HG03175 (cell line): ENCODE measurements around the gene CNOT2.
"Not testable (repeated sequence)": the region's sequence is repeated elsewhere in the genome, so short reads cannot be mapped to it uniquely, and the experiment has no call there.

Source experiments
- ATAC-seq: cut with Tn5 transposase; IDR thresholded peaks from one replicate; pipeline ENCODE4 v1.9.1; 2021; ENCODE audit warnings: mild to moderate bottlenecking, moderate library complexity; ENCODE audit not compliant: unreplicated experiment

The CNOT2 gene

GRCh38 chr12:70360218-70360617 lies 117.0 kb downstream of the CNOT2 start:
- no peak for ATAC-seq

GRCh38 chr12:70364695-70365397 lies 121.6 kb downstream of the CNOT2 start:
- no peak for ATAC-seq

- ATAC-seq: no peak
Observed at GRCh38 chr12:70365398-70365647, 122.1 kb downstream of the CNOT2 start.

- ATAC-seq: peak; percentile 76
Observed at GRCh38 chr12:70365648-70366518, 122.7 kb downstream of the CNOT2 start, which contains the start of gene KCNMB4. KCNMB4 (plus strand) TSS chr12:70366290; CDS start chr12:70366735, 445 bp downstream.

GRCh38 chr12:70366581-70367257 lies 123.5 kb downstream of the CNOT2 start:
- peak; percentile 46 for ATAC-seq

- no peak for ATAC-seq
Observed at GRCh38 chr12:70367258-70368141, 124.3 kb downstream of the CNOT2 start.

GRCh38 chr12:70372881-70373280 lies 129.6 kb downstream of the CNOT2 start:
- no peak for ATAC-seq

GRCh38 chr12:70379846-70380245 lies 136.6 kb downstream of the CNOT2 start:
- no peak for ATAC-seq

- ATAC-seq: no peak
Observed at GRCh38 chr12:70383484-70383883, 140.3 kb downstream of the CNOT2 start.

GRCh38 chr12:70383886-70384285 lies 140.7 kb downstream of the CNOT2 start:
- ATAC-seq: no peak

- no peak for ATAC-seq
Observed at GRCh38 chr12:70386771-70387170, 143.5 kb downstream of the CNOT2 start.

- ATAC-seq: no peak
Observed at GRCh38 chr12:70389678-70390077, 146.4 kb downstream of the CNOT2 start.

GRCh38 chr12:70392631-70393030 lies 149.4 kb downstream of the CNOT2 start:
- ATAC-seq: not testable (repeated sequence)

GRCh38 chr12:70393787-70394499 lies 150.7 kb downstream of the CNOT2 start:
- no peak for ATAC-seq

GRCh38 chr12:70398002-70398401 lies 154.8 kb downstream of the CNOT2 start:
- no peak for ATAC-seq

GRCh38 chr12:70398862-70399261 lies 155.6 kb downstream of the CNOT2 start:
- no peak for ATAC-seq

- no peak for ATAC-seq
Observed at GRCh38 chr12:70399311-70399710, 156.1 kb downstream of the CNOT2 start.

GRCh38 chr12:70400124-70400523 lies 156.9 kb downstream of the CNOT2 start:
- no peak for ATAC-seq

GRCh38 chr12:70402597-70402996 lies 159.4 kb downstream of the CNOT2 start:
- ATAC-seq: no peak

GRCh38 chr12:70403826-70404225 lies 160.6 kb downstream of the CNOT2 start:
- ATAC-seq: no peak
